ENCODE measurements around the gene MAG. TPM values are rescaled to one million over a fixed set of nuclear protein-coding genes. Genes with fewer than 3 reads are reported as not detected.
A peak's percentile ranks its signal among the peaks of the same experiment; 100 is the strongest.
"Not testable (repeated sequence)": the region's sequence is repeated elsewhere in the genome, so short reads cannot be mapped to it uniquely, and the experiment has no call there.

The MAG gene
- total RNA-seq, 1 experiment from 2014 or later: not detected

- no peak for DNase-seq (ENCODE audit: low spot score)
Measured at GRCh38 chr19:35344511-35345031, 52.6 kb downstream of the MAG start.

- DNase-seq (ENCODE audit: low spot score): no peak
Measured at GRCh38 chr19:35345671-35346111, 53.7 kb downstream of the MAG start.

GRCh38 chr19:35346193-35347052, 54.5 kb downstream of the MAG start:
- DNase-seq (ENCODE audit: low spot score): no peak

- no peak for DNase-seq (ENCODE audit: low spot score)
Measured at GRCh38 chr19:35347171-35347929, 55.4 kb downstream of the MAG start, which contains the start of gene FFAR1. Gene FFAR1, plus strand, starts transcription at chr19:35347902. Its CDS starts 3,650 bp downstream, at chr19:35351552.

- DNase-seq (ENCODE audit: low spot score): no peak
Measured at GRCh38 chr19:35347930-35348298, 56.0 kb downstream of the MAG start.

GRCh38 chr19:35348911-35349611, 57.1 kb downstream of the MAG start:
- DNase-seq (ENCODE audit: low spot score): no peak

- DNase-seq (ENCODE audit: low spot score): no peak
Measured at GRCh38 chr19:35349614-35350521, 57.9 kb downstream of the MAG start.

GRCh38 chr19:35350591-35350990, 58.6 kb downstream of the MAG start:
- no peak for DNase-seq (ENCODE audit: low spot score)

- no peak for DNase-seq (ENCODE audit: low spot score)
Measured at GRCh38 chr19:35351411-35352176, 59.6 kb downstream of the MAG start.

GRCh38 chr19:35352177-35352447, 60.2 kb downstream of the MAG start:
- no peak for DNase-seq (ENCODE audit: low spot score)

- DNase-seq (ENCODE audit: low spot score): peak; percentile 79
Measured at GRCh38 chr19:35352448-35353304, 60.7 kb downstream of the MAG start.

GRCh38 chr19:35353635-35354034, 61.7 kb downstream of the MAG start:
- no peak for DNase-seq (ENCODE audit: low spot score)

- DNase-seq (ENCODE audit: low spot score): no peak
Measured at GRCh38 chr19:35354898-35355297, 62.9 kb downstream of the MAG start.

GRCh38 chr19:35355791-35356460, 64.0 kb downstream of the MAG start:
- no peak for DNase-seq (ENCODE audit: low spot score)

- DNase-seq (ENCODE audit: low spot score): no peak
Measured at GRCh38 chr19:35357867-35358573, 66.1 kb downstream of the MAG start, which contains the start of gene FFAR3. Gene FFAR3, plus strand, starts transcription at chr19:35358460. Its CDS starts 431 bp downstream, at chr19:35358891.

GRCh38 chr19:35358834-35359233, 66.9 kb downstream of the MAG start:
- not testable (repeated sequence) for DNase-seq (ENCODE audit: low spot score)

- not testable (repeated sequence) for DNase-seq (ENCODE audit: low spot score)
Measured at GRCh38 chr19:35359395-35359794, 67.4 kb downstream of the MAG start.

GRCh38 chr19:35360081-35360480, 68.1 kb downstream of the MAG start:
- not testable (repeated sequence) for DNase-seq (ENCODE audit: low spot score)
